Esophagus (tissue), 2 donors: ENCODE measurements around the gene PDE3A. TPM values are rescaled to one million over a fixed set of nuclear protein-coding genes. Genes with fewer than 3 reads are reported as not detected.
"Not testable (repeated sequence)": the region's sequence is repeated elsewhere in the genome, so short reads cannot be mapped to it uniquely, and the experiment has no call there.

Experiments used
- H3K27ac ChIP-seq, 2 donors: one replicate each; pipeline ENCODE4 v1.5.1; 2013; ENCODE audit warnings: low read depth in 2 of 2, mild to moderate bottlenecking in 2 of 2, inconsistent platforms in 1 of 2, low read length in 1 of 2, moderate library complexity in 1 of 2
- H3K27me3 ChIP-seq, 2 donors: one replicate each; pipeline ENCODE4 v1.6.1; 2013; ENCODE audit warnings: low read length in 2 of 2, control low read depth in 1 of 2, mild to moderate bottlenecking in 1 of 2; ENCODE audit not compliant: insufficient read depth in 2 of 2, control insufficient read depth in 1 of 2
- H3K36me3 ChIP-seq, 2 donors: one replicate each; pipeline ENCODE4 v1.6.1; 2013; ENCODE audit warnings: low read length in 1 of 2; ENCODE audit not compliant: control insufficient read depth in 2 of 2, insufficient read depth in 2 of 2
- H3K4me1 ChIP-seq, 2 donors: one replicate each; pipeline ENCODE4 v1.6.1; 2013; ENCODE audit warnings: low read length in 1 of 2; ENCODE audit not compliant: control insufficient read depth in 2 of 2, insufficient read depth in 2 of 2
- H3K4me3 ChIP-seq, 2 donors: one replicate each; pipeline ENCODE4 v1.5.1; 2013; ENCODE audit warnings: low read length in 2 of 2, mild to moderate bottlenecking in 2 of 2, low read depth in 1 of 2, moderate library complexity in 1 of 2
- H3K9me3 ChIP-seq, 2 donors: one replicate each; pipeline ENCODE4 v1.6.1; 2013; ENCODE audit warnings: mild to moderate bottlenecking in 2 of 2, low read depth in 1 of 2, low read length in 1 of 2, moderate library complexity in 1 of 2; ENCODE audit not compliant: control insufficient read depth in 2 of 2, insufficient read depth in 1 of 2
- WGBS, 2 donors: extraction: QIAGEN DNeasy Blood & Tissue Kit; methylation state at CpG; one replicate each; pipeline ENCODE4 v1.1.7; 2013; 5-methylcytosine and 5-hydroxymethylcytosine counted together
- polyA plus RNA-seq, 2 donors: library from polyadenylated mRNA; stranded (reverse); fragments of 200-250 nt; gene quantifications; one replicate each; pipeline ENCODE4 v1.2.3, GENCODE V29; 2013
- donor health status: healthy with polysubstance abuse.
- donor health status: Bipolar disorder and iron deficiency.

The PDE3A gene
- polyA plus RNA-seq, 2 donors = 0.53 to 1.0 TPM

DNA sequence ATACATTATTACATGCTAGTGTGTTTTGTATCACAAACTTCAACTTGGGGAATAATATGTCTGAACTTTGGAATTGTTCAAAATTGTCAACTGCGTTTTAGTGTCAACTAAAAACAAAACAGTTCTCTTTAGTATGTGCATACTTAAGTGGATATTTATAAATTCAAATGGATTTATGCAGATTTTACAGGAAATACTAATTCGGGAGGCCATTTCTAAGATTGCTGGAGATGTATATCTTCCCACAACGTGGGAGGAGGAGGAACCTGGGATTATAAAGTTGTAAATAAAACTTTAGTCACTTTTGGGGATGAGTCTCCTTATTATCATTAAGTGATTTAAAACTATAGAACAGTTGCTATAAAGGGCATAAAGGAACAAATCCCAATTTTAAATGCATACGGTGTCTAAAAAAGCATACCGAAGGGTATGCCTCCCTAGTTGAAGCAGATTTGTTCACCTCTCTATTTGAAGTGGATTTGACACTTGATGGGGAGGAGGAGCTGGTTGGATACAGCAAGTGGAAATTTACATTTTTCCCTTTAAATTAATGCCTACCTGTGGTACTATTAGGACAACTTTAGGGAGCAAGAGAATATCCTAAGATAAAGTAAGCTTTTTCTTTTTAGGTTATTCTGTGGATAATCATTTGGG lies 2.7 kb downstream of the PDE3A start:
- Histone ChIP-seq H3K4me1 (peaks cover 0 to 10% of the 10 kb centered on the region in 2 donors), H3K27ac (no peak overlapping the region), H3K9me3 (no peaks in the 10 kb centered on the region), H3K27me3 (peaks cover 0 to 3% of the 10 kb centered on the region in 2 donors), H3K4me3 (peak overlapping the region in 1 of 2 donors; percentile 17), H3K36me3 (no peaks in the 10 kb centered on the region)
- WGBS, 2 donors = 57 to 60% methylated on average over 5 of the region's 5 CpGs

DNA sequence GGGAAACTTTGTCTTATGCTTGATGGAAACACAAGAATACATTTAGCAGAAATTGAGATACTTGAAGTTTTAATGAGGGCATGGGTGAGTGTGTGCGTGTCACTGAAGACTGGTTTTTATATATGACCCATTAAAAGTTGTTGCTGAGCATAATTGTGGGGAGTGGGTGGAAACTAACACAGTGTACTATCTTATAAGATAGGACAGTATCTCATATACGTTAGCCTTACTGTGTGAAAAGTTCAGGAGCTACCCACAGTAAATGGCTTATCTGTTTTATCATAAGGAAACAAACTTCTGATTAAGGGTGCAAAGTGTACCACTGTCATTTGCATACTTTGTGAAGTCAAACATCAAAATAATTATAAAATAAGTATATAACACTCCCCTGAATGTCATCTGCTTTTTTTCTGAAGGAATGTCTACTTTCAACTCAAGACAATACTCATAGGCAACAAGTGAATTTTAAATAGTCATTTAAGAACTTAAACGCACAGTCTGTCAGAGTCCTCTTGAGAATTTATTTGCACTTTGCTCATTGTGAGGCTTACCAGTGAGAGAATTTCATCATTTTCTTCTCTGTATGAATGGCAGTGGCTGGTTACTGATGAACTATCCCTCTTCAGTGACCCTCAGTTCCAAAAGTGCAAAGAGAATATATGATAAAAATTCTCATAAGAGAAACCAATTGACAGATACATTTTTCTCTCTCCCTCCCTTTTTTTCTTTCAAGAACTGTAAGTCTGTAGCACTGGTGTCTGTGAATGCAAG lies 4.2 kb downstream of the PDE3A start:
- WGBS, 2 donors = 63 to 77% methylated on average over 3 of the region's 3 CpGs
- H3K4me1 ChIP-seq = peaks cover 0 to 10% of the 10 kb centered on the region in 2 donors
- peaks cover 0 to 3% of the 10 kb centered on the region in 2 donors for H3K27me3 ChIP-seq
- H3K9me3 ChIP-seq = no peaks in the 10 kb centered on the region
- no peak overlapping the region for H3K27ac ChIP-seq
- no peak overlapping the region for H3K4me3 ChIP-seq
- H3K36me3 ChIP-seq = no peaks in the 10 kb centered on the region

- no peaks in the 10 kb centered on the region for H3K9me3 ChIP-seq
- H3K36me3 ChIP-seq = no peaks in the 10 kb centered on the region
- 61 to 74% methylated on average over 3 of the region's 3 CpGs for WGBS, 2 donors
- no peak overlapping the region for H3K27ac ChIP-seq
- H3K4me1 ChIP-seq = peaks cover 0 to 3% of the 10 kb centered on the region in 2 donors
- no peak overlapping the region for H3K4me3 ChIP-seq
- peaks cover 0 to under 1% of the 10 kb centered on the region in 2 donors for H3K27me3 ChIP-seq
These were observed 6.5 kb downstream of the PDE3A start for GRCh38 chr12:20374795-20375194.

DNA sequence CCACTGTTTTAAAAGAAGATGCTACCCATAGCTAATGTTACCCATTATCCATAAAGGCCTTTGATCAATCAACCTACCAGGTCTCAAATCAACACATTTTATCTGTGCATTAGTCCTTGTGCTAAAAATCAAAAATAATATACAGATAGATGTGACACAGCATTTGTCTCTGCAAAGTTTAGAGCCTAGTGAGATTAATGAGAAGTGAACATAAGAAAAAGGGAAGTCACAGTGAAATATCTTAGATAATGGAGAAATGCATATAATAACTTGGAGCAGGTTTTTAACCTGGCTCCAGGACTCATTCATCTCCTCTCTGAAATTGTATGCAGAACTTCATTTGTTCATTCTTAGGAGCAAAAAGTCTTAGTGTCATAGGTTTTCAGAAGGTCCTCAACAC lies 7.2 kb downstream of the PDE3A start:
- no peak overlapping the region for H3K27ac ChIP-seq
- H3K36me3 ChIP-seq = no peaks in the 10 kb centered on the region
- no peak overlapping the region for H3K4me3 ChIP-seq
- no peaks in the 10 kb centered on the region for H3K27me3 ChIP-seq
- H3K4me1 ChIP-seq = no peaks in the 10 kb centered on the region
- H3K9me3 ChIP-seq = no peaks in the 10 kb centered on the region

- Histone ChIP-seq H3K4me3 (no peak overlapping the region), H3K36me3 (no peaks in the 10 kb centered on the region), H3K27me3 (no peaks in the 10 kb centered on the region), H3K27ac (no peak overlapping the region), H3K9me3 (no peaks in the 10 kb centered on the region), H3K4me1 (no peaks in the 10 kb centered on the region)
- WGBS, 2 donors = 92 to 98% methylated on average over 1 of the region's 1 CpG
These were observed 8.6 kb downstream of the PDE3A start for GRCh38 chr12:20376984-20377383.

- Histone ChIP-seq H3K36me3 (no peaks in the 10 kb centered on the region), H3K4me1 (no peaks in the 10 kb centered on the region), H3K4me3 (no peak overlapping the region), H3K27me3 (no peaks in the 10 kb centered on the region), H3K9me3 (no peaks in the 10 kb centered on the region), H3K27ac (no peak overlapping the region)
These were observed 9.4 kb downstream of the PDE3A start for GRCh38 chr12:20377750-20378149.

- no peaks in the 10 kb centered on the region for H3K9me3 ChIP-seq
- 61 to 63% methylated on average over 2 of the region's 2 CpGs for whole genome bisulfite sequencing, 2 donors
These were observed 13.8 kb downstream of the PDE3A start for GRCh38 chr12:20382117-20382516.

GRCh38 chr12:20383612-20384011 lies 15.3 kb downstream of the PDE3A start:
- H3K4me1 ChIP-seq = no peaks in the 10 kb centered on the region
- H3K9me3 ChIP-seq = no peaks in the 10 kb centered on the region
- H3K36me3 ChIP-seq = no peaks in the 10 kb centered on the region
- H3K27ac ChIP-seq = no peak overlapping the region
- no peak overlapping the region for H3K4me3 ChIP-seq
- H3K27me3 ChIP-seq = no peaks in the 10 kb centered on the region
- 85% methylated on average over 2 of the region's 2 CpGs for WGBS, 2 donors

More at GRCh38 chr12:20382117-20382516, 13.8 kb downstream of the PDE3A start:
- Histone ChIP-seq H3K27me3 (no peaks in the 10 kb centered on the region), H3K27ac (no peak overlapping the region), H3K36me3 (no peaks in the 10 kb centered on the region), H3K4me1 (no peaks in the 10 kb centered on the region), H3K4me3 (no peak overlapping the region)

DNA sequence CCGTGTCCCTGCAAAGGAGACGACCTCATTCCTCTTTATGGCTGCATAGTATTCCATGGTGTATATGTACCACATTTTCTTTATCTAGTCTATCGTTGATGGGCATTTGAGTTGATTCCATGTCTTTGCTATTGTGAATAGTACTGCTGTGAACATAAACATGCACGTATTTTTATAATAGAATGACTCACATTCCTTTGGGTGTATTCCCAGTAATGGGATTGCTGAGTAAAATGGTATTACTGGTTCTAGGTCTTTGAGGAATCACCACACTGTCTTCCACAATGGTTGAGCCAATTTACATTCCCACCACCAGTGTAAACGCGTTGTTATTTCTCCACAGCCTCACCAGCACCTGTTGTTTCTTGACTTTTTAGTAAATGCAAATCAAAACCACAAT lies 16.5 kb downstream of the PDE3A start:
- H3K4me3 ChIP-seq, H3K36me3 ChIP-seq, H3K9me3 ChIP-seq, H3K27me3 ChIP-seq, H3K27ac ChIP-seq, H3K4me1 ChIP-seq: not testable (repeated sequence)
- 84 to 89% methylated on average over 6 of the region's 6 CpGs for WGBS, 2 donors

DNA sequence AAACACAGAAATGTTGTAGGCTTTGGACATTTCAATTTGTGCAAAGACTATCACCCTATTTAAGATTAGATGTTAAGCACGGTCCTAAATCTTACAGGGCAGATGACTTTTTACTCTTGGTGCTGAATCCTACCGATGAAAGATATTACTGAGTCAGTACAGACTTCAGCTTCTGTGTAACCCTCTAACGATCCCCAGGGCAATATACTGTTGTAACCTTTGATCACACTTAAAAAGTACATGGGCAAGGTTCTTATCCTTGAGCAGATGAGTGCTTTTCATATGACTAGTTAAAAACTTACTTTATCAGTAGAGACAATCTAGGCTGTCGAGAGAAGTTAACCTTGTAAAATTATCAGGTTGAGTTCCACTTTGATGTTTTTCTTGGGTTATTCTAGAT lies 22.5 kb downstream of the PDE3A start:
- Histone ChIP-seq H3K4me3 (no peak overlapping the region), H3K4me1 (no peaks in the 10 kb centered on the region), H3K9me3 (no peaks in the 10 kb centered on the region), H3K27me3 (no peaks in the 10 kb centered on the region), H3K36me3 (no peaks in the 10 kb centered on the region), H3K27ac (no peak overlapping the region)
- WGBS, 2 donors = 61 to 67% methylated on average over 4 of the region's 4 CpGs
